Heart right ventricle (tissue), 16 donors: Measurements from ENCODE around the gene PCDHGB5. TPM values are rescaled to one million over a fixed set of nuclear protein-coding genes. Genes with fewer than 3 reads are reported as not detected.
"Not testable (repeated sequence)": the region's sequence is repeated elsewhere in the genome, so short reads cannot be mapped to it uniquely, and the experiment has no call there.

ENCODE experiments used
- ATAC-seq, 8 donors: fragments of 200-7000 bp; cut with Tn5 transposase; one replicate each; pipeline ENCODE4 v1.9.1; 2020; ENCODE audit warnings: mild to moderate bottlenecking in 8 of 8, moderate library complexity in 8 of 8, moderate number of reproducible peaks in 1 of 8
- DNase-seq, 2 donors: peaks; one replicate each; pipeline ENCODE4 v3.0.0-alpha.2; 2020
- H3K27ac ChIP-seq, 10 donors: fragments of 200-600 bp; sonication (generic) in 2 of 10; one replicate each; pipeline versions ENCODE4 v1.5.0 to v1.8.0; 2020 to 2022; ENCODE audit warnings: mild to moderate bottlenecking in 3 of 10
- H3K27me3 ChIP-seq, 7 donors: fragments of 200-600 bp; one replicate each; pipeline ENCODE4 v1.8.0; 2021 to 2022; ENCODE audit warnings: mild to moderate bottlenecking in 2 of 7
- H3K36me3 ChIP-seq, 9 donors: fragments of 200-600 bp; sonication (generic) in 1 of 9; one replicate each; pipeline versions ENCODE4 v1.5.0 to v1.8.0; 2020 to 2022; ENCODE audit warnings: mild to moderate bottlenecking in 2 of 9
- H3K4me1 ChIP-seq, 9 donors: fragments of 200-600 bp; sonication (generic) in 1 of 9; one replicate each; pipeline versions ENCODE4 v1.5.0 to v1.8.0; 2020 to 2022; ENCODE audit warnings: mild to moderate bottlenecking in 4 of 9
- H3K4me3 ChIP-seq, 10 donors: fragments of 200-600 bp; sonication (generic) in 2 of 10; one replicate each; pipeline versions ENCODE4 v1.5.0 to v1.8.0; 2020 to 2022; ENCODE audit warnings: mild to moderate bottlenecking in 7 of 10, moderate library complexity in 2 of 10
- H3K9me3 ChIP-seq, 11 donors: fragments of 200-600 bp in 10 of 11; sonication (generic) in 2 of 11; one replicate each; pipeline versions ENCODE4 v1.5.0 to v1.8.0; 2013 to 2022; ENCODE audit warnings: mild to moderate bottlenecking in 2 of 11, control low read depth in 1 of 11, moderate library complexity in 1 of 11
- WGBS, 2 donors: extraction: QIAGEN DNeasy Blood & Tissue Kit; methylation state at CpG; one replicate each; pipeline ENCODE4 v1.1.7; 2013; ENCODE audit warnings: inconsistent platforms in 1 of 2; 5-methylcytosine and 5-hydroxymethylcytosine counted together
- intact Hi-C, 10 donors: fragments of 100-400 bp; cut with DNase I; formaldehyde crosslinking; loops; one replicate each; pipeline versions ENCODE4 v1.11.1 to v1.14.2; 2022
- polyA plus RNA-seq, 2 donors: library from polyadenylated mRNA; stranded (reverse); fragments of 200-250 nt; gene quantifications; one replicate each; pipeline ENCODE4 v1.2.3, GENCODE V29; 2013
- total RNA-seq, 10 donors: library from RNA; stranded (reverse); fragmentation: NEBNext Ultra II Directional in 3 of 10; extraction: Animal tissue kit (Norgen Biotek cat#: 25700) in 3 of 10; gene quantifications; one replicate each; pipeline versions ENCODE4 v1.2.1 to v1.2.4, GENCODE V29; 2021 to 2023
- TF ChIP-seq, protein P1 (sequence below), 9 donors: fragments of 200-600 bp; sonication (generic) in 2 of 9; IDR thresholded peaks; one replicate each; pipeline versions ENCODE4 v1.5.0 to v1.8.0; 2021 to 2022; ENCODE audit warnings: antibody characterized with exemption in 9 of 9, mild to moderate bottlenecking in 5 of 9, moderate library complexity in 1 of 9
- donor health status: Arrhythmogenic right ventricular cardiomyopathy.
- donor health status: ischemic (EF 13 %, LVEDD 7.1; RV severe dilation, severe dysfunction).
- donor health status: healthy with polysubstance abuse.
- donor health status: DM: no; HTN: yes; CAD: no.
- donor health status: DM: no; HTN: no; CAD: no.
- donor health status: ischemic (EF 25% LVEDD 6.9; RV normal size, moderate dysfunction).
- donor health status: ischemic (EF 25% LVEDD 5.7; RV mildly dilated, moderate dysfunction).
- donor health status: healthy.
- donor health status: DM: yes; HTN: yes; CAD: no.
- donor health status: Ischemic cardiomyopathy.
- donor health status: ischemic (EF 35%, LVEDD 5.7; RV mildly dilated, moderate dysfunction).
- donor health status: nonischemic (EF 11% LVEDD 7.7; RV severe dilation, severe dysfunction).
- donor health status: DM: yes; HTN: yes; CAD: no.
- donor health status: PGD.
- donor health status: ischemic (EF 29% LVEDD 5.4; RV normal size, mild dysfunction).
- donor health status: nonischemic (EF 23%, LVEDD 6.1; RV moderate dilation, normal function).

The PCDHGB5 gene
- total and polyA plus RNA-seq, 12 donors: 1.6 to 12.1 (median 8.2) TPM

- no peak for ATAC-seq
- Histone ChIP-seq H3K4me3 (peak overlapping the region in 3 of 10 donors; percentile 10 to 32 (median 21)), H3K27ac (no peak overlapping the region), H3K36me3 (peaks cover 0 to 51% (median 0%) of the 10 kb centered on the region in 9 donors), H3K27me3 (peaks cover 0 to 89% (median 0%) of the 10 kb centered on the region in 7 donors), H3K9me3 (peaks cover 0 to 100% (median 63%) of the 10 kb centered on the region in 11 donors), H3K4me1 (peaks cover 0 to 5% (median 0%) of the 10 kb centered on the region in 9 donors)
- TF ChIP-seq, protein P1, sequence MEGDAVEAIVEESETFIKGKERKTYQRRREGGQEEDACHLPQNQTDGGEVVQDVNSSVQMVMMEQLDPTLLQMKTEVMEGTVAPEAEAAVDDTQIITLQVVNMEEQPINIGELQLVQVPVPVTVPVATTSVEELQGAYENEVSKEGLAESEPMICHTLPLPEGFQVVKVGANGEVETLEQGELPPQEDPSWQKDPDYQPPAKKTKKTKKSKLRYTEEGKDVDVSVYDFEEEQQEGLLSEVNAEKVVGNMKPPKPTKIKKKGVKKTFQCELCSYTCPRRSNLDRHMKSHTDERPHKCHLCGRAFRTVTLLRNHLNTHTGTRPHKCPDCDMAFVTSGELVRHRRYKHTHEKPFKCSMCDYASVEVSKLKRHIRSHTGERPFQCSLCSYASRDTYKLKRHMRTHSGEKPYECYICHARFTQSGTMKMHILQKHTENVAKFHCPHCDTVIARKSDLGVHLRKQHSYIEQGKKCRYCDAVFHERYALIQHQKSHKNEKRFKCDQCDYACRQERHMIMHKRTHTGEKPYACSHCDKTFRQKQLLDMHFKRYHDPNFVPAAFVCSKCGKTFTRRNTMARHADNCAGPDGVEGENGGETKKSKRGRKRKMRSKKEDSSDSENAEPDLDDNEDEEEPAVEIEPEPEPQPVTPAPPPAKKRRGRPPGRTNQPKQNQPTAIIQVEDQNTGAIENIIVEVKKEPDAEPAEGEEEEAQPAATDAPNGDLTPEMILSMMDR (IDR thresholded peaks at IDR 0.05): no peak
- intact Hi-C loops: loop anchor here in 1 of 10 donors (10.0 kb wide), 1 partner anchor 49 kb away; the partner anchor contains the start of genes PCDHGA4, PCDHGB1 and PCDHGB2
- WGBS, 2 donors: 37 to 38% methylated on average over 22 of the region's 22 CpGs
- no peak for DNase-seq
Measured at GRCh38 chr5:141403387-141403786, 5.6 kb downstream of the PCDHGB5 start.

- intact Hi-C loops: loop anchor here in 2 of 10 donors (5.0 to 10.0 kb wide), 2 partner anchors 53 to 154 kb away; partner anchors contain the start of genes PCDHGA4 (in 1 of the 2), PCDHGB1 (in 1 of the 2) and PCDHGB2 (in 1 of the 2)
- peaks cover 0 to 71% (median 0%) of the 10 kb centered on the region in 9 donors for H3K36me3 ChIP-seq
- DNase-seq (peak in 1 of 2 donors; percentile 57), ATAC-seq (peak; percentile 71 to 91 (median 84))
- 15 to 17% methylated on average over 48 to 49 of the region's 51 CpGs for WGBS, 2 donors
- not testable (repeated sequence) for H3K4me1 ChIP-seq
- peak within 1 kb of the TSS in 6 of 10 donors; percentile 20 to 60 (median 44) for H3K27ac ChIP-seq
- TF ChIP-seq, protein P1 (IDR thresholded peaks at IDR 0.05): peak; percentile 24 to 71 (median 56)
- peak within 1 kb of the TSS in 9 of 10 donors; percentile 14 to 46 (median 43) for H3K4me3 ChIP-seq
- H3K9me3 ChIP-seq: peaks cover 0 to 100% (median 55%) of the 10 kb centered on the region in 11 donors
- H3K27me3 ChIP-seq: peaks cover 0 to 92% (median 0%) of the 10 kb centered on the region in 7 donors
Measured at GRCh38 chr5:141407790-141408505, 10.2 kb downstream of the PCDHGB5 start, which contains the start of gene PCDHGB6. TSS of gene PCDHGB6 (plus strand) at chr5:141408021. CDS start at chr5:141408203, 182 bp downstream.

DNA sequence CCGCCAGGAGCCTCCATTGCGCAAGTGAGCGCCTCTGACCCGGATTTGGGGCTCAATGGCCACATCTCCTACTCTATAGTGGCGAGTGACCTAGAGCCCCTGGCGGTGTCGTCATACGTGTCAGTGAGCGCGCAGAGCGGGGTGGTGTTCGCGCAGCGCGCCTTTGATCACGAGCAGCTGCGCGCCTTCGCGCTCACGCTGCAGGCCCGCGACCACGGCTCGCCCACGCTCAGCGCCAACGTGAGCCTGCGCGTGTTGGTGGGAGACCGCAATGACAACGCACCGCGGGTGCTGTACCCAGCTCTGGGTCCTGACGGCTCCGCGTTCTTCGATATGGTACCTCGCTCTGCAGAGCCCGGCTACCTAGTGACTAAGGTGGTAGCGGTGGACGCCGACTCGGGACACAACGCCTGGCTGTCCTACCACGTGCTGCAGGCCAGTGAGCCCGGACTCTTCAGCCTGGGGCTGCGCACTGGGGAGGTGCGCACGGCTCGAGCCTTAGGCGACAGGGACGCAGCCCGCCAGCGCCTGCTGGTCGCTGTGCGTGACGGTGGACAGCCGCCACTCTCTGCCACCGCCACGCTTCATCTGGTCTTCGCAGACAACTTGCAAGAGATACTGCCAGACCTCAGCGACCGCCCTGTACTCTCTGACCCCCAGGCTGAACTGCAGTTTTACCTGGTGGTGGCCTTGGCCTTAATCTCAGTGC is 12.0 kb downstream of the PCDHGB5 start:
- DNase-seq (no peak), ATAC-seq (peak in 1 of 8 donors; percentile 29)
- H3K27ac ChIP-seq: no peak overlapping the region
- 30 to 34% methylated on average over 64 of the region's 64 CpGs for WGBS, 2 donors
- TF ChIP-seq, protein P1 (IDR thresholded peaks at IDR 0.05): no peak
- H3K4me1 ChIP-seq: peaks cover 0 to 15% (median 0%) of the 10 kb centered on the region in 9 donors
- H3K4me3 ChIP-seq: no peak overlapping the region
- H3K9me3 ChIP-seq: peaks cover 0 to 100% (median 48%) of the 10 kb centered on the region in 11 donors
- intact Hi-C loops: loop anchor here in 4 of 10 donors (5.0 to 10.0 kb wide), 6 partner anchors 55 to 195 kb away; partner anchors contain the start of genes PCDHB13 (in 1 of the 4), PCDHGA4 (in 1 of the 4), PCDHGB1 (in 1 of the 4) and PCDHGB2 (in 1 of the 4)
- peaks cover 0 to 75% (median 0%) of the 10 kb centered on the region in 9 donors for H3K36me3 ChIP-seq
- H3K27me3 ChIP-seq: peaks cover 0 to 95% (median 0%) of the 10 kb centered on the region in 7 donors

DNA sequence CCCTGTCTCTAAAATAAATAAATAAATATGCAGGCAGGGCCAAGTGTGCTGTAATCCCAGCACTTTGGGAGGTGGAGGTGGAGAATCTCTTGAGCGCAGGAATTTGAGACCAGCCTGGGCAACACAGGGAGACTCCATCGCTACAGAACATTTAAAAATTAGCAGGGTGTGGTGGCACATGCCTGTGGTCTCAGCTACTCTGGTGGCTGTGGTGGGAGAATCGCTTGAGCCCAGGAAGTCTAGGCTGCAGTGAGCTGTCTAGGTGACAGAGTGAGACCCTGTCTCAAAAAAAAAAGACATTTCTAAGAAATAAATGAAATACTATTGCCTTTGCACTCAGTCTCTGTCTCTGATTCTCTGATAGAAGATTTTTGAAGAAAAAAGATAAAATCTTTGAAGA is 13.8 kb downstream of the PCDHGB5 start:
- peaks cover 0 to 100% (median 54%) of the 10 kb centered on the region in 11 donors for H3K9me3 ChIP-seq

More for the DNA sequence above, 13.8 kb downstream of the PCDHGB5 start:
- no peak overlapping the region for H3K27ac ChIP-seq
- no peak overlapping the region for H3K4me3 ChIP-seq
- no peak for DNase-seq
- peaks cover 0 to 96% (median 0%) of the 10 kb centered on the region in 7 donors for H3K27me3 ChIP-seq
- ATAC-seq: no peak
- H3K4me1 ChIP-seq: peaks cover 0 to 15% (median 0%) of the 10 kb centered on the region in 9 donors
- 74 to 75% methylated on average over 3 of the region's 3 CpGs for WGBS, 2 donors
- TF ChIP-seq, protein P1 (IDR thresholded peaks at IDR 0.05): no peak
- peaks cover 0 to 66% (median 0%) of the 10 kb centered on the region in 9 donors for H3K36me3 ChIP-seq
- intact Hi-C loops: loop anchor here in 4 of 10 donors (5.0 to 10.0 kb wide), 4 partner anchors 113 to 197 kb away; partner anchors contain the start of gene PCDHB13 (in 1 of the 4)
